ENCODE measurements around the gene GPR82. TPM values are rescaled to one million over a fixed set of nuclear protein-coding genes. Genes with fewer than 3 reads are reported as not detected.
"Not testable (repeated sequence)": the region's sequence is repeated elsewhere in the genome, so short reads cannot be mapped to it uniquely, and the experiment has no call there.

Gene GPR82
- total RNA-seq, 4 donors from 2014 or later, result 0.40 to 1.7 (median 0.88) TPM; not detected in 1

GRCh38 chrX:41708486-41708885 is 15.5 kb upstream of the GPR82 start:
- Histone ChIP-seq H3K27ac (no peak overlapping the region), H3K27me3 (no peaks in the 10 kb centered on the region), H3K36me3 (no peaks in the 10 kb centered on the region), H3K4me1 (no peaks in the 10 kb centered on the region), H3K9me3 (no peaks in the 10 kb centered on the region), H3K4me3 (no peak overlapping the region)
- no peak for DNase-seq
- TF ChIP-seq CTCF (IDR thresholded peaks at IDR 0.05), result no peak
- TF ChIP-seq POLR2A (IDR thresholded peaks at IDR 0.05), result no peak

DNA sequence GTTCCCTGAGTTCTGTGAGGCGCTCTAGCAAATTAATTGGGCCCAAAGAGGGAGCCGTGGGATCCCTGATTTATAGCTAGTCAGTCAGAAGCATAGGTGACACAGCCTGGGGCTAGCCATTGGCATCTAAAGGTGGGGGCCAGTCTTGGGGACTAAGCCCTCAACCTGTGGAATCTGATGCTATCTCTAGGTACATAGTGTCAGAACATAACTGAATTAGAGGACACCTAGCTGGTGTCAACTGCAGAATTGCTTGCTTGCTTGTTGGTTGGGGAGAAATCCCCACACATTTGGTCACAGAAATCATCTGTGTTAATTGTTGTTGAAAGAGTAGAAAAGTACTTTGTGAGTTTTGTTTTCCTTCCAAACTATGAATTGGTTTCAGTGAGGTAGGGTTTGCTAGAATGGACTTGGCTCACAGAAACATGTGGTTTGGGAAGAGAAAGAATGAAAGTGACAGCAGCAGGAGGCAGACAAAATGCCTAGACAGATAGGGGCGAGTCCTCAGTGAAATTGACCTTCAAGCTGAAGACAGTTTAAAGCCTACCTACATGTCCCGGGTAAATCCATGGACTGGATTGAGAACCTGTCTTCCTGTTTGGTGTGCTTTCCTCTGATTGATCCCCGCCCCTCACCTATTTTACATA is 12.8 kb upstream of the GPR82 start:
- Histone ChIP-seq H3K4me3 (no peak overlapping the region), H3K9me3 (no peaks in the 10 kb centered on the region), H3K27ac (no peak overlapping the region), H3K4me1 (no peaks in the 10 kb centered on the region), H3K36me3 (no peaks in the 10 kb centered on the region), H3K27me3 (no peaks in the 10 kb centered on the region)
- DNase-seq, result no peak
- TF ChIP-seq CTCF (IDR thresholded peaks at IDR 0.05), result no peak
- TF ChIP-seq POLR2A (IDR thresholded peaks at IDR 0.05), result no peak

DNA sequence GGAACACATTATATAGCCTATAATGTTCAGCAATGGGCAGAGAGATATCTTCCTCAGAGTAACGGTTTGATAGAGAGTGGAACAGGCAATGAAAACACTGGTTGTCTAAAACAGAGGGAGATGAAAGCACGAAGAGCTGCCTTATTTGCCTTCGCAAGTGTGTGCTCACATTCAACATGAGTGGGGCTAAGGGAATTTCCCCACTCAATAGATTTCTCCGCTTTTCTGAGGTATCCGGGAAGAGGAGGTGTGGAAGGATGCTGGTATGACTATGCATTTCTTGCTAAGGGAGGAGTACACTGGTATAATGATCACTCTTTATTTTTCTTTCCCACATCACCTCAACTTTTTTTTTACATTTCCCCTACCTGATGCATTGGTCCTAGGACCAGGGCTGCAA is 7.8 kb upstream of the GPR82 start:
- Histone ChIP-seq H3K27ac (no peak overlapping the region), H3K4me3 (no peak overlapping the region), H3K27me3 (no peaks in the 10 kb centered on the region), H3K9me3 (no peaks in the 10 kb centered on the region), H3K4me1 (no peaks in the 10 kb centered on the region), H3K36me3 (no peaks in the 10 kb centered on the region)
- TF ChIP-seq CTCF (IDR thresholded peaks at IDR 0.05) (no peak), POLR2A (IDR thresholded peaks at IDR 0.05) (no peak)
- DNase-seq, result no peak

GRCh38 chrX:41716767-41717473 is 7.1 kb upstream of the GPR82 start:
- H3K4me1 ChIP-seq, result no peaks in the 10 kb centered on the region
- H3K27ac ChIP-seq, result no peak overlapping the region
- H3K27me3 ChIP-seq, result no peaks in the 10 kb centered on the region
- DNase-seq, result no peak
- no peaks in the 10 kb centered on the region for H3K36me3 ChIP-seq
- H3K9me3 ChIP-seq, result no peaks in the 10 kb centered on the region
- TF ChIP-seq POLR2A (IDR thresholded peaks at IDR 0.05), result no peak
- no peak for TF ChIP-seq CTCF (IDR thresholded peaks at IDR 0.05)
- H3K4me3 ChIP-seq, result no peak overlapping the region

- DNase-seq, result no peak
- H3K27ac ChIP-seq, result no peak overlapping the region
- no peak for TF ChIP-seq POLR2A (IDR thresholded peaks at IDR 0.05)
- no peak for TF ChIP-seq CTCF (IDR thresholded peaks at IDR 0.05)
- no peaks in the 10 kb centered on the region for H3K9me3 ChIP-seq
- H3K27me3 ChIP-seq, result no peaks in the 10 kb centered on the region
- H3K36me3 ChIP-seq, result no peaks in the 10 kb centered on the region
- no peak overlapping the region for H3K4me3 ChIP-seq
- H3K4me1 ChIP-seq, result no peaks in the 10 kb centered on the region
Measured at GRCh38 chrX:41718481-41719235, 5.3 kb upstream of the GPR82 start.

GRCh38 chrX:41719610-41720009 is 4.4 kb upstream of the GPR82 start:
- not testable (repeated sequence) for H3K9me3 ChIP-seq, H3K36me3 ChIP-seq, H3K27me3 ChIP-seq, H3K4me3 ChIP-seq, DNase-seq, H3K4me1 ChIP-seq
- H3K27ac ChIP-seq, result peak overlapping the region in 2 of 4 donors; percentile 14 to 20

Measured in Peyer's patch (tissue), 4 donors.